HG02981 (cell line): ENCODE results near the gene PSME4.
"Not testable (repeated sequence)": the region's sequence is repeated elsewhere in the genome, so short reads cannot be mapped to it uniquely, and the experiment has no call there.

Experiments
- ATAC-seq: cut with Tn5 transposase; IDR thresholded peaks from one replicate; pipeline ENCODE4 v1.9.1; 2021; ENCODE audit warnings: mild to moderate bottlenecking, moderate library complexity; ENCODE audit not compliant: unreplicated experiment

The PSME4 gene

DNA sequence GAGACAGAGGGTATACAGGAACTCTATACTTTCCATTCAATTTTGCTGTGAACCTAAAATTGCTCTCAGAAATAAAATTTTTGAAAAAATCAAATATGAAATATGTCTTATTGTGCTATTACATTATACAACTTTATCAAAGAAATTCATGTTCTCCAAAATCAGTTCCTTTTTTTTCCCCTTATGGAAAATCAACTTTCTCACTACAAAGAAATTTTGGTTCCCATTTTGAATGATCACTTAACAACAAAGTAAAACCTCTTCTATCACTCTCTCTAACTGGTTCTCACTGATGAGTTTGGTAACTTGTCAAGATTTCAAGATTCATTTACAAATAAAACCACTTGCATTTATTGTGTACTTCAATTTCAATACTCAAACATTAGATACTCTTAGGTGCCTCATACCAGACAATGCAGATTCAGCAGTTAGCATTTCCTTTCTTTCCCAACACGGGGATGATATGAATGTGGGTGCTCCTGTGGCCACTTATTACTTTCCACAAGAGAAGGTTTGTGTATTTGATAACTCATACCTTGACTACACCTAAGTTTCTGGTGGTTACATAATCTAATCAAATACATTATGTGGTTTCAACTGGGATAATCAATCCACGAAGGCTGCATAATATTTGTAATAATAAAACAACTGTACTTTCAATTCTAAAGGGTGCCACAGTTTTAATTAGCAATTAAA is 6.4 kb downstream of the PSME4 start:
- ATAC-seq = no peak

DNA sequence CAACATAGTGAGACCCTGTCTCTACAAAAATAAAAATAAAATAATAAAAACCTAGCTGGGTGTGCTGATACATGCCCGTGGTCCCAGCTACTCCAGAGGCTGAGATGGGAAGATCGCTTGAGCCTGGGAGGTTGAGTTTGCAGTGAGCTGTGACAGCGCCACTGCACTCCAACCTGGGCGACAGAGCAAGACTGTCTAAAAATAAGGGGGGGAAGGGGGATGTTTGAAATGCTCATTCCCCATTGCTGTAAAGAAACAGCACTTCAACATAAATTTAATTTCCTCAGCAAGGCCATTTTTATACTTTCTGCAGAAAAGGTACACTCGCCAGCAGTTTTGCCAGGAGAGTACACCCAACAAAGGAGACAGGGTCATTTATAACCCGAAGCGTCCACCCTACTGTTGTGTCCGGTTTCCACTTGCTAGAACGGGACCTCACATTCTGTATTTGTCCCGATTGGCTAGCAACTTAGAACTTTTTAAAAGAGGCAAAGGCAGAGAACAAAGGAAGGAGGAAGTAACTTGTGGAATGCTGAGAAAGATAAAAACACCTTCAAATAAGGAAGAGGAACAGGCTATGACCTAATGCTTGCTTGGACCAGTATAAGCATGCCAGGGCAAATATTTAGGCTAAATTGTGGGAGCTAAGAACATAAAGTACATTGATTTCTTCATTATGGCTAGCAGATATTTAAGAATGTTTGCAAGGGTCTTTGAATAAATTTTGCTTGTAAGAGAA is 9.1 kb downstream of the PSME4 start:
- not testable (repeated sequence) for ATAC-seq

DNA sequence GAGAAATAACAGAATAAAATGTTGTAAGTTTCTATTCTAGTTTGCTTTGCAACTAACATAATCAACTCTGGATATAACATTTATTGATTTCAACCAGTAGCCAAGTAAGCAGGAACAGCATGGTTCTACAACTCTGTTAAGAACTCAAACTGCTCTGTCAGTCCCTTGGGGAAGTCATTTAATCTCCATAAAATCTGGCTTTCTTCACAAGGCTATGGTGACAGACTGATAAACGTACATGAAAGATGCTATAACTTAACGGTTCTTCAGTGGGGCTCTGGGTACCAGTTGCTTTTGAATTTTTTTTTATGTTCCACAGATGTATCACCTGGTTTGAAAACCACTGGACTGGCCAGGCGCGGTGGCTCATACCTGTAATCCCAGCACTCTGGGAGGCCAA is 10.3 kb downstream of the PSME4 start:
- no peak for ATAC-seq

DNA sequence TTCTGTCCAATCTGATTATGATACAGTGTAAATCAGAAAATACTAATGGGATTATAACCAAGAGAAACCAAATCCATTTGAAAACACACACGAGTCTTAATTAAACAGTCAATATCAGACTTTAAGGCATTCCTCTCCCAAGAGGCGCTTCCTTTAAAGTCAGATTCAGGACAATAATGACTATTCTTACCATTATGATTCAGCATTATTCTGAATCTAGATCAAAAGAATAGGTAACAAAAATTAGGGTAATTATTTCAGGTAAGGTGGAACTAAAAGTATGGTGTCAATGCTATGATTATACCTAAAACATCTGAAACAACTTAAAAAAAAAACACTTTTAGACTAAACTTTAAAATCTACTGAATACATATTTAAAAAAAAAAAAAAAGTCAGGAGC is 12.3 kb downstream of the PSME4 start:
- no peak for ATAC-seq

DNA sequence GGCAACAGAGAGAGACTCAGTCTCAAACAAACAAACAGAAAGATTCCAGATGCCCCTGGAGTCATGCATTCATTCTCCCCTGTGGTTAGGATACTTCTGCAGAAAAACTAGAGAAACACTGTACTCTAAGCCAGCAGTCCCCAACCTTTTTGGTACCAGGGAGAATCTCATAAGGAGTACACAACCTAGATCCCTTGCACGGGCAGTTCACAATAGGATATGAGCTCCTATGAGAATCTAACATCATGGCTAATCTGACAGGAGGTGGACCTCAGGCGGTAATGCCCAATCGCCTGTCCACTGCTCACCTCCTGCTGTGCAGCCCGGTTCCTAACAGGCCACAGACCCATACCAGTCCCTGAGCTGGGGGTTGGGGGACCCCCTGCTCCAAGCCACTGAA is 18.3 kb downstream of the PSME4 start:
- ATAC-seq = no peak

DNA sequence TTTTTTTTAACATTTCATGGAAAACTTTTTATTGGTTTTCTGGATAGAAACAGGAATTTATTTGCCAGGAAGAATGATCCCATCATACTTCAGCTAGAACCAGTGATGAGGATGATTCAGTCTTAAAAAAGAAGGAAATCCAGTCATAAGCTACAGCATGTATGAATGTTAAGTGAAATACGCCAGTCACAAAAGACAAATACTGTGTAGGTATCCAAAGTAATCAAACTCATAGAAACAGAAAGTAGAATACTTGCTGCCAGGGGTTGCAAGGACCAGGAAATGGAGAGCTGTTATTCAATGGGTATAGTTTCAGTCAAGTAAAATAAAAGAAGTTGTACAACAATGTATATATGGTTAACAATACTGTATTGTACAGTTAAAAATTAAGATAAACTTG is 21.3 kb downstream of the PSME4 start:
- peak; percentile 73 for ATAC-seq

DNA sequence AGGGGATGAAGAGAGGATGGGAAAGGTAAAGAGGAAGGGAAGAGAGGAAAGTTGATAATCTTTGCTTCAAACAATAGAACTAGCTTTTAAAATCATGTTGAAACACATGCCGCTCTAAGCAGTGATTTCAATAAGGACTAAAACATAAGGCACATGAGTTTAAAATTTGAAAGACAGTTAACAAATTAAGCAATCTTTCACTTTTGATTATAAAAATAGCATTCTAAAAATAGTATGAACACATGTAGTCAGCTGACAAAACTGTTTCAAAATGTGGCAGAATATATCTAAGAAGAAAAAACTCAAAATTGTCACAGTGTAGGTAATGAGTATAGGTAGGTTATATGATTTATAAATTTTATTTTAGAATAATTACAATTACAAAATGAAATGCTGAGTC is 25.3 kb downstream of the PSME4 start:
- no peak for ATAC-seq

DNA sequence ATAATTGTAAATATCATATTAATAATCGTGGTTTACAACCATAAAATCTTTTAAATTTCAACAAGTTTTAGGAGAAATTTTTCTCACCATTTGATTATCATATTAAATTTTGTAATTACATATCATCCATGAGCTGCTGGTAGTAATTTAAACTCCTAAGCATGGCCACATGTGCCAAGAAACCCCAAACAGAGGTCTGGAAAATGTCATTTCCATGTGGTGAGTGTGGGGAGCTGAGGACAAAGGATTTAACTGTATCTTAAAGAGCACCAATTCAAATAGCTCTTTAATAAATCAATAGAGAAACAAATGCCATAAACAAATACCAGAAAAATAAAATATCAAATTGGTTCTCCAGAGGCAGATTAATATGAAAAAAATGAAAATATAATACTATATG is 26.3 kb downstream of the PSME4 start:
- ATAC-seq = no peak

DNA sequence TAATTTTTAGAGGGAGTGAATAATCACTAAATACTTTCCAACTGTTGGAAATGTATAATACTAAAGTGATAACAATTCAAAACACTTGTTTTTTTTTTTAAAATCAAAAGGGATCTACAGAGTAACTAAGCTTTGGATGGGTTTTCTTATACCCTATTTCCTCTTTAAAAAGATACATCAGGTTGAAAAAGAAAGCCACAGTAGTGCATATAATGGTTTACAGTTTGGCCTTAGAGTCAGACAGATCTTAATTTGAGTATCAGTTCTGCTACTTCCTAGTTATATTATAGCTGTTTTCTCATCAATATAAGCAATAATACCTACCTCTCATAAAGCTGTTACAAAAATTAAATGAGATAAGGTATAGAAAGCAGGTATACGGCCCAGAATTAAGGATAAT is 28.5 kb downstream of the PSME4 start:
- ATAC-seq = no peak

DNA sequence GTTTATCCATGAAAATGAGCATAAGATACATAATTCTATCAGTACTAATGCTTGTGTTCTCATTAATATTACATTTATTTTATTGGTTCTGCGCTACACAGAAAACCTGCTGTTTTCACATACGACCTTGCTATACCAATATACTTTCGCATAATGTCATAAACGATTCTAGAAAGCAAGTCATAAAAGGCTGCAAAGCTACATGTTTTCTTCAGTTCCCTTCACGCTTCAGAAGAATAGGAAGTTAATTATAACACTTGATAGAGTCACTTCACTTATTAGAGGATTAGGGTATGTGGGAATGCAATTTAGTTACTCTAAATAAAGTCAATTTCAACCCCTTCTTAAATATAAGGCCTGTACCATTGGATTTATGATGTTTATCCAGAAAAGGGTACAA is 29.0 kb downstream of the PSME4 start:
- peak; percentile 72 for ATAC-seq

DNA sequence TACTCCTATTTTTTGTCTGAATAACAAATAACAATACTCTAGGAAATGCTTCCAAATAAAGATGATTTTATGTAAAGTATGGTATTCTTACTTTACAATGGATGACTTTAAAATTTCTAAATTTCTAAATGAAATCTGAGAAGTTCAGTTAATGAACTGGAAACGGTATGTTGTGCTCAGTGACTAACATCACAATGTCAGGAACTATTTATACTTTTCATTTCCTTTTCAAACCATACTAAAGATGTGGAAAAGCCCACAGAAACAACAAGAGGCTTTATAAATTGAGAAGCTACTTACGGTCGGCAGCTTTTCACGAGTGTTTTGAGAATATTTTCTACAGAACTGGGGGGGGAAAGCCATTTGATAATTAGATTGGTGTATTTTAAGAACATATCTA is 31.1 kb downstream of the PSME4 start:
- ATAC-seq = no peak

DNA sequence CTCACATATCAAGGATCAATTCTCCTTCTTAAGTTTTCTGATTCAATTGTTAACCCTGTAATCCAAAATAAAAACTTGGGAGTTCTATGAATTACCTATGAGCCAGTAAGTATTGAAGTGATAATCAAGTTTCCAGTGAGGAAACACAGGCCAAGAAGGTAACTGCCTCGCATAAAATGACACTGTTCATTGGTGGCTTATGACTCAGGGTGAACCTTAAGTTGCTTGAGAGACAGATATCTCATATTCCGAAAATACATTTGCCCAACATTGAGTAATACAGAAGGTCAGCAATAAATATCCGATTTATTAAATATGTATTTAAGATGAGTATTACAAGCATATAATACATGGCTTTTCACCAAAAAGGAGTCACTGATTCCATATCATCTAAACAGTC is 31.9 kb downstream of the PSME4 start:
- no peak for ATAC-seq

DNA sequence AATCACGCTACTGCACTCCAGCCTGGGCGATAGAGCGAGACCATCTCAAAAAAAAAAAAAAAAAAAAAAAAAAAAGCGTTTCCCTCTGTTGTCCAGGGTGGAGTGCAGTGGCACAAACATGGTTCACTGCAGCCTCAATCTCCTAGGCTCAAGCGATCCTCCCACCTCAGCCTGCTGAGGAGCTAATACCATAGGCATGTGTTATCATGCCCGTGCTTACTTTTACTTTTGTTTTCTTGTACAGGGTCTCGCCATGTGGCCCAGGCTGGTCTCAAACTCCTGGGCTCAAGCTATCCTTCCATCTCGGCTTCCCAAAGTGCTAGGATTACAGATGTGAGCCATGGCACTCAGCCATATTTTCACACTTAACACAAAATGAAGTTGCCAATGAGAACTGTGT is 37.5 kb downstream of the PSME4 start:
- ATAC-seq = no peak

DNA sequence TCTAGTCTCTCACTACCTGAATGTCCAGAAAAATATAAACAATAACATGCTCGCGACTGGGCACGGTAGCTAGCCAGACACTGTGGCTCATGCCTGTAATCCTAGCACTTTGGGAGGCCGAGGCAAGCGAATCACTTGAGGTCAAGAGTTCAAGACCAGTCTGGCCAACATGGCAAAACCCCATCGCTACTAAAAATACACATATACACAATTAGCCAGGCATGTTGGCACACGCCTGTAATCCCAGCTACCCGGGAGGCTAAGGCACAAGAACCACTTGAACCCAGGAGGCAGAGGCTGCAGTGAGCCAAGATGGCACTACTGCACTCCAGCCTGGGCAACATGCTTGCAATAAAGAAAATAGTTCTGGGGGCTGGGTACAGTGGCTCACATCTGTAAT is 44.5 kb downstream of the PSME4 start:
- not testable (repeated sequence) for ATAC-seq

DNA sequence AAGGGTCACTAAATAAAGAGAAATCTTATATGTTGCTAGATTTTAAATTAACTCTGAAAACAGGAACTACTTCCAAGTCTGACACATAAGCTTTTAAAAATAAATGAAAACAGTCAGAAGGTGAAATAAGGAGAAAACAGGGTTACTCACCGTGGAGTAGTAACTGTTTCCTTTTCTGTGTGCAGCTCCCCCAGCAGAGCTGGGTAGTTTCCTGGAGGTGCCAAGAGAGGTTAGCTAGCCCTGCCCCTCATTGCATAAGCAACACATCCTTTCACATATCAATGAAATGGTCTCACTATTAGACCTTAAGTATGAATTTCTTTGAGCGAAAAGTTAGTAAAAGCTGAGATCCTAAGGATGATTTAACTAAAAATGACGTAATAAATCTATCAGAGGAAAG is 57.1 kb downstream of the PSME4 start:
- ATAC-seq = peak; percentile 98

DNA sequence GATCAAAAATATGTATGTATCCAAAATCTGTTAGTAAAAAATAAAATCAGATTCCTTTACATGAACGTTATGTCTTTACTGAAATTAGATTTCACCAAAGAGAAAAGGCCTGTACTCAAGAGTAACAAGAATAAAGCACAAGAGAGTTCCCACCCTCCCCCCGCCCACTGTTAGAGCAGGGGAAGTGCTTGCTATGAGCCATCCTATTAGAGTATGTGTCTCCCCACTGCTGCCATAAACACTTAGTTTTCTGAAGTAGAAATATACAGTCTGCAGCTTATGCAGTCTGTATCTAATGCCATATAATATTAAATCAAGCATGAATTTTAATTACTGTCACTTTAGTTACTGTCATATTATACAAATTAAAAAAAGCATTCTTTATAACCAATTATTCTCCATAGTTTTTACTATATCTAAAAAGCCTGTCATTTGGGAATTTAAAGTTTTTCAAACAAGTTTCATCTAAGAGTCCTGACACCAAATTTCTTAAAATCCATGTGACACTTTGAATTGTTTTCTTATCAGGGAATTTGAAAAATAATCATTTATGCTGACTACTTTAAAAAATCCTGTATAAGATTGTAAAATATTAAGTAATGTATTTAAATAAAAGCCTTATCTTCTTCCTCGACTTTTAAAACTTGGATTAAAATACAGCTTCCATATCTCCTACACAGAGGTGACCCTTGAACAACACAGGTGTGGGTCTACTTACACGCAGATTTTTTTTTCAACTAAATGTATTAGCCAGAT is 59.2 kb downstream of the PSME4 start:
- no peak for ATAC-seq

DNA sequence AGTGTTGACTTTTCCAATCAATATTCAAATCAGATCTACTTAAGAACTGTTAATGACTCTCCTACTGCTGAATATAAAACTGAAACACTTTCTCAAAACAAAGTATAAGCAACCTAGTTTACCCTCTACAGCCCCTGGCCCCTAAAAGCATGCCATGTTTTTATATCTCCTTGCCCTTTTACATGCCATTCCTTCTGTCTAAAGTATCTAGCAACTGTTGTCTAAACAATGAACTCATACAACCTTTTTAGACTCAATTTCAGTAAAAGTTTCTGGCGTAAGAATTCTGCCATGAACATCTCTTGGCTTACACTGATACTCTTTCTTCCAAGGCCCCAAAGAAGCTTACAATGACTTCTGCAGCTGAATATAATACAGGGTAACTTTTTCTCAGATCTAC is 63.2 kb downstream of the PSME4 start:
- no peak for ATAC-seq

DNA sequence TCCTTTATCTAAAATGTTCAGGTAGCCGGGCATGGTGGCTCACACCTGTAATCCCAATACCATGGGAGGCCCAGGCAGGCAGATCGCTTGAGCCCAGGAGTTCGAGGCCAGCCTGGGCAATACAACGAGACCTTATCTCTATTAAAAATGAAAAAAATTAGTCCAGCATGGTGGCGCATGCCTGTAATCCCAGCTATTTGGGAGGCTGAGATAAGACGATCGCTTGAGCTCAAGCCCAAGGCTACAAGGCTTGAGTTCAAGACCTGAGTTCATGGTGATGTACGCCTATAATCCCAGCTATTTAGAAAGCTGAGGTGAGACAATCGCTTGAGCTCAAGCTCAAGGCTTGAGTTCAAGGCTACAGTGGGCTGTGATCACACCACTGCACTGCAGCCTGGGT is 65.4 kb downstream of the PSME4 start:
- ATAC-seq = no peak

DNA sequence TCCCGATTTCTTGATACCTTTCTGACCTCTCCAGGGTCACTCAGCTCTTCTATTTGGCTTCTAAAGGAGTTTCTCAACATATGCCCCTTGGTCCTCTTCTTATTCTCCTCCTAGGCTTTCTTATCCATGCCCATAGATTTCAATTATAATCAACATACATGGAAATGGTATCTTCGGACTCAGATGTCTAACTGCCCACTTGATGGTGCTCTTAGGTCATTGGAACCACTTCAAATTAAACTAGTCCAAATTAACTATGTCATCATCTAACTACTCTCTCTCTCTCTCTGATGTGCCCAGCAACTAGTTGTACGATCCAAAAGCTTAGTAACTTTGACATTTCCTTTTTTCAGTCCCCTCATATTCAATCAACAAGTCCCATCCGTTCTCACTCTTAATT is 67.8 kb downstream of the PSME4 start:
- ATAC-seq = no peak

DNA sequence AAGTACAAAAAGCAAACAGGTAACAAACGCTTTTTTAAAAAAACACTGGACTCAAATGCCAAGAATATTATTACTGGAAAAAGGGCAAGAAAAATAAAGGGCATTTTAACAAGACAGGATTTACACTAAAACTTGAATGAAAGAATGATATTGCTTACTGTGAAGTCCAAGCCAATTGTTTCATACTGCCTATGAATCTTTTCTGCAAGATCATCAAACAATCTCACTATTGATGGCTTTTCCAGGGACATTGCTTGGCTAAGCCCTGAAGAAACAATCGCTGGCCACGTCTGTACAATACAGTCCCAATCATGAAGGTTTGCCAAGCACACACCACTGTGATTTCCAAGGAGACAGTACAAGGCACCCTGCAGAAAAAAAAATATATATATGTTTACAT is 69.6 kb downstream of the PSME4 start:
- no peak for ATAC-seq

DNA sequence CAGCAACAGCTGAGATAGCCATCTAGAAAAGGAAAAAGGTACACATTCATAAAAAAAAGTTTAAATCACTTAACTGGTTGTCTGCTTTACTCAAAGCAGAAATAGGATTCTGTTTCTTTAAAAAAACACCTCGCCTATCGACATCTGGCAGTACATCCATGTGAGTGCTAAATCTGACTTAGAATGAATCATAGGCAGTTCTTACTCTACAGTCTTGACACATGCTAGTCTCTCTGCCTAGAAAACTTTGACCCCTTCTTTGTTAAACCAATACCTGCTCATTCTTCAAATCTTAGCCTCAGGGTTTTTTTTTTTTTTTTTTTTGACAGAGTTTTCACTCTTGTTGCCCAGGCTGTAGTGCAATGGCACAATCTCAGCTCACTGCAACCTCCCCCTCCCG is 73.9 kb downstream of the PSME4 start:
- no peak for ATAC-seq
